Esophagus (tissue), 2 donors: ENCODE data around the gene S100P. TPM values are rescaled to one million over a fixed set of nuclear protein-coding genes. Genes with fewer than 3 reads are reported as not detected.

Source experiments
- H3K27ac ChIP-seq, 2 donors: one replicate each; pipeline ENCODE4 v1.5.1; 2013; ENCODE audit warnings: low read depth in 2 of 2, mild to moderate bottlenecking in 2 of 2, inconsistent platforms in 1 of 2, low read length in 1 of 2, moderate library complexity in 1 of 2
- H3K27me3 ChIP-seq, 2 donors: one replicate each; pipeline ENCODE4 v1.6.1; 2013; ENCODE audit warnings: low read length in 2 of 2, control low read depth in 1 of 2, mild to moderate bottlenecking in 1 of 2; ENCODE audit not compliant: insufficient read depth in 2 of 2, control insufficient read depth in 1 of 2
- H3K36me3 ChIP-seq, 2 donors: one replicate each; pipeline ENCODE4 v1.6.1; 2013; ENCODE audit warnings: low read length in 1 of 2; ENCODE audit not compliant: control insufficient read depth in 2 of 2, insufficient read depth in 2 of 2
- H3K4me1 ChIP-seq, 2 donors: one replicate each; pipeline ENCODE4 v1.6.1; 2013; ENCODE audit warnings: low read length in 1 of 2; ENCODE audit not compliant: control insufficient read depth in 2 of 2, insufficient read depth in 2 of 2
- H3K4me3 ChIP-seq, 2 donors: one replicate each; pipeline ENCODE4 v1.5.1; 2013; ENCODE audit warnings: low read length in 2 of 2, mild to moderate bottlenecking in 2 of 2, low read depth in 1 of 2, moderate library complexity in 1 of 2
- H3K9me3 ChIP-seq, 2 donors: one replicate each; pipeline ENCODE4 v1.6.1; 2013; ENCODE audit warnings: mild to moderate bottlenecking in 2 of 2, low read depth in 1 of 2, low read length in 1 of 2, moderate library complexity in 1 of 2; ENCODE audit not compliant: control insufficient read depth in 2 of 2, insufficient read depth in 1 of 2
- WGBS, 2 donors: extraction: QIAGEN DNeasy Blood & Tissue Kit; methylation state at CpG; one replicate each; pipeline ENCODE4 v1.1.7; 2013; 5-methylcytosine and 5-hydroxymethylcytosine counted together
- polyA plus RNA-seq, 2 donors: library from polyadenylated mRNA; stranded (reverse); fragments of 200-250 nt; gene quantifications; one replicate each; pipeline ENCODE4 v1.2.3, GENCODE V29; 2013
- donor health status: healthy with polysubstance abuse.
- donor health status: Bipolar disorder and iron deficiency.

Gene S100P
- polyA plus RNA-seq, 2 donors: 60.0 to 290 TPM

DNA sequence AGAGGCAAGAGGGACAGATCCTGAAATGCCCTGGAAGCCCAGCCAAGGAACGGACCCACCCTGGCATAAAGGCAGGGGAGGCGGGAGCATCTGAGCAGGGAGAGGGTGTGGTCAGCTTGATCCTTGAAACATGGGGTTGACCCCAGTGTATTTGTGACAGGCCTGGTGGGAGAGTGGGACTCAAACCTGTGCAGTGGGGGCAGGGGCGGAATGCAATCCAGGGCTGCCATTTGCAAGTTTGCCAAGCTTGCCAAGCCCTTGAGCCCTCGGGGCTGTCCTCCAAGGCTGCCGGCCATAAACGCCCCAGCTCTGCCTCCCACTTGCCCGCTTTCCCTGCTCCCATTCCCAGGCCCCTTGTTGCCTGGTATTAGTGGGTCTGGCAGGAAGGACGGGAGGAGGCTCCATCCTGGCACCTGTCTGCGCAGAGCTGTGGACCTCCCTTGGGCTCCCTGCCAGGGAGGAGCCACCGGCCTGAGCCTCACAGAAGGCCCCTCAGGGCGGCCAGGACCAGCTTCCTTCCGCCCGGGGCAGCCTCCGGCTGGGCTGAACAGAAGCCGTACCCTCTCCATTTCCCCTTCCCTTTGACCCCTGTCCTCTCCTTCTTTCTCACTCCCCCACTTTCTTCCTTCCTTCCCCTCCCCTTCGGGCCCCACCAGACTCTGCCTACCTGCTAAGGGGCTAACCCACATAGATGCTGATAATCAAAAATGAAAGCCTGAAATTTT, 661 bp downstream of the S100P start:
- H3K4me3 ChIP-seq: peak overlapping the region; percentile 32 to 49
- peak overlapping the region in 1 of 2 donors; percentile 84 for H3K27ac ChIP-seq
- H3K4me1 ChIP-seq: peaks cover 9 to 32% of the 10 kb centered on the region in 2 donors
- H3K36me3 ChIP-seq: no peaks in the 10 kb centered on the region
- H3K27me3 ChIP-seq: no peaks in the 10 kb centered on the region
- 70% methylated on average over 16 of the region's 16 CpGs for WGBS, 2 donors
- H3K9me3 ChIP-seq: peaks cover 0 to 2% of the 10 kb centered on the region in 2 donors

DNA sequence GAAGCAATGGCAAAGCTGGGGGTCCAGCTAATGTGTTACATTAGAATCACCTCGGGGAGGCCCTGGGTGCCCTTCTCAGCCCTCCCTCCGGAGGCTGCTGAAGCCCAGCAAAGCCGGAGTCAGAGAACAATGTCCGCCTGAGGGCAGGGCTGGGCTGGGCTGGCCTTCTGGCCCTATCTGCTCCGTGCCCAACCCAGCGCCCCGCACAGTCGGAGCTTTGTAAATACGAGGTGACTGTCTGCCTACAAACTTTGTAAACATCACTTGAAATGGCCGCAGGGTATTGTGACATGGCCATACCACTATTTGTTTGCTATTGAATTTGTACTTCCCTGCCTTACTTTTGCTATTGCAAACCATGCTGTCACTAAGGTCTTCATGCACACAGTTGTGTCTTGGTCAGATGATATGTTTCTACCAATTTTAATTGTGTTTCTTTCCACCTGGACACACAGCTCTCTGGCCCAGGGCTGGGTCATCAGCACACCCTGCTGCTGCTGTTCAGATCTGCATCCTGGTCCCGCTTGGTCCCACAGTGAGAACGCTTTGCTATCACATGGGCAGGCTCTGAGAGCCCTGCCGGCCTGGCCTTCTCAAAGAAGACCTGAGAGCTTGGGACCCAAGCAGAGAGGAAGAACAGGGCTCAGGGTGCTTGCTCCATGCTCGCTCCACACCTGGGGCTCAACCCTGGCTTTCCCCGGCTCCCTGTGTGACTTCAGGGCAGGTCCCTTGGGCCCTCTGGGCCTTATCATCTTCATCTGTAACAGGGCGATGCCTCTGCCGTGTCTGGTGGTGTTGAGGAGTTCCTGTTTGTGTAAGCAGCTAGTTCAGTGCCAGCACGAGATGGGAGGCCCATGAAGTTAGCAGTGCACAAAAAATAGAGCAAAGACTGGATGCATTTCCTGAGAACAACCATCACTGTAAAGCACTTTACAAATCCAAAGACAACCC, 2.3 kb downstream of the S100P start:
- H3K4me1 ChIP-seq: peaks cover 9 to 21% of the 10 kb centered on the region in 2 donors
- H3K4me3 ChIP-seq: peak overlapping the region in 1 of 2 donors; percentile 49
- 47 to 48% methylated on average over 18 of the region's 18 CpGs for WGBS, 2 donors
- H3K9me3 ChIP-seq: peaks cover 0 to 2% of the 10 kb centered on the region in 2 donors
- peak overlapping the region; percentile 68 to 89 for H3K27ac ChIP-seq
- peaks cover 0 to 3% of the 10 kb centered on the region in 2 donors for H3K36me3 ChIP-seq
- no peaks in the 10 kb centered on the region for H3K27me3 ChIP-seq

DNA sequence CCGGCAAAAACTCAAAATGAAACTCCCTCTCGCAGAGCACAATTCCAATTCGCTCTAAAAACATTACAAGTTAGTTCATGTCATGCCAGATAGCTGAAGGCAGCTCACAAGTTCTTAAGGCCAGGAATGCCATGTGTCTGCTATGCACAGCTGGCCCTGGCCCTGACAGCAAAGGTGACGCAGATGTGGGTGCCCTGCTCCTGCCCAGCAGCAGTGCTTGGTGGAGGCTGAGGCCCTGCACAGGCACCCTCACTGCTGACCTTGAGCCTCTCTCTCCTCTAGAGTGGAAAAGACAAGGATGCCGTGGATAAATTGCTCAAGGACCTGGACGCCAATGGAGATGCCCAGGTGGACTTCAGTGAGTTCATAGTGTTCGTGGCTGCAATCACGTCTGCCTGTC, 2.9 kb downstream of the S100P start:
- WGBS, 2 donors: 49 to 56% methylated on average over 8 of the region's 8 CpGs
- peaks cover 0 to 2% of the 10 kb centered on the region in 2 donors for H3K9me3 ChIP-seq
- H3K4me1 ChIP-seq: peaks cover 9 to 21% of the 10 kb centered on the region in 2 donors
- peaks cover 0 to 6% of the 10 kb centered on the region in 2 donors for H3K36me3 ChIP-seq
- peak overlapping the region in 1 of 2 donors; percentile 49 for H3K4me3 ChIP-seq
- H3K27ac ChIP-seq: peak overlapping the region; percentile 68 to 89
- H3K27me3 ChIP-seq: no peaks in the 10 kb centered on the region

DNA sequence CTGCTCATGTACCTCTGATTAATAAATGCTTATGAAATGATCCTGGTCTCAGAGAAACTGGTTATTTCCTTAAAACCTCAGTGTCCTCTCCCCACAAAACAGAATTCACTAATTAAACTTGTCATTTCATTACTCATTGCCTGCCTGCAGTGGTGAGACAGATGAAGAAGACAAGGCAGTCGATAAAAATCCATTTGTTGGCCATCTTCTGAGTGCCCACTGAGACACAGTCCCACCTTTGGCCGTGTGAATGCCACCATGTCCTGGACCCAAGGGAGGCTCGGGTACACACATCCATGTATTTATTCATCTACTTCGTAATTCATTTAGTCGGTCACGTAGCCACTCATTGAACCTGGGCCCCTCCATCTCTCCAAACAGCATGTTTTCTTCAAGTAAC, 3.5 kb downstream of the S100P start:
- no peaks in the 10 kb centered on the region for H3K27me3 ChIP-seq
- peaks cover 0 to 2% of the 10 kb centered on the region in 2 donors for H3K9me3 ChIP-seq
- peak overlapping the region; percentile 68 to 77 for H3K27ac ChIP-seq
- peaks cover 0 to 6% of the 10 kb centered on the region in 2 donors for H3K36me3 ChIP-seq
- peaks cover 9 to 21% of the 10 kb centered on the region in 2 donors for H3K4me1 ChIP-seq
- 91 to 94% methylated on average over 6 of the region's 6 CpGs for WGBS, 2 donors
- H3K4me3 ChIP-seq: no peak overlapping the region

DNA sequence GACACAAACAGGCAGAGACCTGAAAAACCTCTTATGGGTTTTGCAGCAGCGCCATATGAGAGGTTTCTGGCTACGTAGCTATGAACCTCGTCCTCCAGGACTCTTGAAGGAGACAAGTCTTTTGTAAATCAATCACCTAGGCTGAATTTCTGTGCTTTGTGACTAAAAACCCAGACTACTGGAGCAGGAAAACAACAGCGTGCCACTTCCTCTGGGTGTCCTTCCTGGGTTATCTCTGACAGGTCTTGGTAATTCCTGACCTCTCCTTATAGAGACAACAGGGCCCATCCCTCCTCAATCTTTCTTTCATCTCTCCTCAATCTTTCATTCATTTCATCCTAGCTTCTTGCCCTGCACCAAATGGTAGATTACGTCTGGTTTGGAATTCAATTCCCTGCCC, 5.7 kb downstream of the S100P start:
- Histone ChIP-seq H3K27me3 (no peaks in the 10 kb centered on the region), H3K4me1 (peaks cover 0 to 12% of the 10 kb centered on the region in 2 donors), H3K36me3 (peaks cover 0 to 9% of the 10 kb centered on the region in 2 donors), H3K9me3 (no peaks in the 10 kb centered on the region), H3K27ac (no peak overlapping the region), H3K4me3 (no peak overlapping the region)
- WGBS, 2 donors: 69 to 72% methylated on average over 5 of the region's 5 CpGs

DNA sequence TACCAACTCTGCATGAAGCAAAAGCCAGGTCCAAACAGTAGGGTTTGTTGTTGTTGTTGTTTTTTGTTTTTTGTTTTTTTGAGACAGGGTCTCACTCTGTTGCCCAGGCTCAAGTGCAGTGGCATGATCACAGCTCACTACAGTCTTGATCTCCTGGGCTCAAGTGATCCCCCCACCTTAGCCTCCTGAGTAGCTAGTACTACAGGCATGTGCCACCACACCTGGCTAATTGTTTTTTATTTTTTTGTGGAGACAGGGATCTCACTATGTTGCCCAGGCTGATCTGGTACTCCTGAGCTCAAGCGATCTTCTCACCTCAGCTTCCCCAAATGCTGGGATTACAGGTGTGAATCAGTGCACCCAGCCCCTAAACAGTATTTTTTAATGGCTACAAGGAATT, 6.2 kb downstream of the S100P start:
- Histone ChIP-seq H3K9me3 (no peaks in the 10 kb centered on the region), H3K4me3 (no peak overlapping the region), H3K4me1 (peaks cover 0 to 12% of the 10 kb centered on the region in 2 donors), H3K36me3 (peaks cover 0 to 9% of the 10 kb centered on the region in 2 donors), H3K27ac (no peak overlapping the region), H3K27me3 (no peaks in the 10 kb centered on the region)
- WGBS, 2 donors: 98 to 100% methylated on average over 1 of the region's 1 CpG

DNA sequence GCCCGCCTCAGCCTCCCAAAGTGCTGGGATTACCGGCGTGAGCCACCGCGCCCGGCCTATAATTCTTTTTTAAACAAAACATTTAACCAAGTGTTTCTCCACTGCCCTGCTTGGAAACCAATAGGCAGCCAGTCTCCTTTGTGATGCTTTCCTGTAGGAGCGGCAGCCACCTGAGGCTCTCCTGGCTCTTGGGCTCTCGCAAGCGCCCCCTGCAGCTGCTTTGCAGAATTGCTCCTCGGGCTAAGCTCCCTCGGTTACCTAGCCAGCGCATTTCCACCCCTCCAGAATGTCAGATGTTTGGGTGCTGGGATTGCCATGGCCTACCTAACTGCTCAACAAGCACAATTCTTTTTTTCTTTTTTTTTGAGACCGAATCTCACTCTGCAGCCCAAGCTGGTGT, 7.7 kb downstream of the S100P start:
- H3K4me1 ChIP-seq: peaks cover 0 to 3% of the 10 kb centered on the region in 2 donors
- no peak overlapping the region for H3K4me3 ChIP-seq
- 86 to 87% methylated on average over 13 of the region's 13 CpGs for WGBS, 2 donors
- no peaks in the 10 kb centered on the region for H3K9me3 ChIP-seq
- no peaks in the 10 kb centered on the region for H3K27me3 ChIP-seq
- H3K36me3 ChIP-seq: peaks cover 0 to 9% of the 10 kb centered on the region in 2 donors
- no peak overlapping the region for H3K27ac ChIP-seq

DNA sequence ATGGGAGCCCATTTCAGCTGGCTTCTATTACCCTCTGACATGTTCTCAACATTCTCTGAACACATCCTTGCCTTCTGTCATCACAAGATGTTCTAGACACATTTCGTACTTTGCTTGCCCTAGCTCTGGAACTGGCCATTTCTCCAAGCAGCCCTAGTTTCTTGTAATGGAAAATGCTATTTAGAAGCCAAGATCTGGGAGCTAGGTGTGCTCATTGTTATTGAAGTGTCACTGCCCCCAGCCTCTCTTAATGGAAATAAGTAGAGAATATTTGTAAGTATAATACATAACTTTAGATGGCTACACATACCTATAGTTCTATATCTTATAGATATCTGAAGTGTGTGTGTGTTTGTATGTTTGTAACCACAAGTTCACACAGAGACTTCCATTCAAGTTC, 9.1 kb downstream of the S100P start:
- 0% methylated on average over 1 of the region's 1 CpG for WGBS, 2 donors
- H3K36me3 ChIP-seq: peaks cover 0 to 12% of the 10 kb centered on the region in 2 donors
- H3K9me3 ChIP-seq: no peaks in the 10 kb centered on the region

DNA sequence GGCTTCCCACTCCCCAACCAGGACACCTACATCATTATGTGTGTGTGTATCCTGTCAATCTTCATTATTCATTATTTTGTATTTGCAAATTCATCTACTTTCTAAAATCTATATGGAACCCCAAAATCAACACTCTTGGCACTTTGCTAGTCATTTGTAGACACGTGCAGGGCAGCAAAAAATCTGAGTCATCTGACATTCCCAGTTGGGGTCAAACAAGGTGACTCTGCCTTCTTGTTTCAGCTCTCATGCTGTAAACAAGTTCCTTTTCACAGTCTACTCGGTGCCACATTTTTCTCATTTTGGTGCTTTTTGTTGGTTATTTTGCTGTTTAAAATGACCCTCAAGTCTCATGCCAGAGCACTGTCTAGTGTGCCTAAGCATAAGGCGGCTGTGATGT, 10.1 kb downstream of the S100P start:
- H3K9me3 ChIP-seq: no peaks in the 10 kb centered on the region
- H3K4me3 ChIP-seq: no peak overlapping the region
- peaks cover 0 to 8% of the 10 kb centered on the region in 2 donors for H3K4me1 ChIP-seq
- H3K27ac ChIP-seq: no peak overlapping the region
- 66 to 77% methylated on average over 3 of the region's 3 CpGs for WGBS, 2 donors
- no peaks in the 10 kb centered on the region for H3K27me3 ChIP-seq
- H3K36me3 ChIP-seq: peaks cover 0 to 12% of the 10 kb centered on the region in 2 donors

More for the DNA sequence above, 9.1 kb downstream of the S100P start:
- no peak overlapping the region for H3K4me3 ChIP-seq
- peaks cover 0 to 8% of the 10 kb centered on the region in 2 donors for H3K4me1 ChIP-seq
- no peaks in the 10 kb centered on the region for H3K27me3 ChIP-seq
- H3K27ac ChIP-seq: no peak overlapping the region
